ENCODE results near the gene FAAH.

The FAAH gene

DNA sequence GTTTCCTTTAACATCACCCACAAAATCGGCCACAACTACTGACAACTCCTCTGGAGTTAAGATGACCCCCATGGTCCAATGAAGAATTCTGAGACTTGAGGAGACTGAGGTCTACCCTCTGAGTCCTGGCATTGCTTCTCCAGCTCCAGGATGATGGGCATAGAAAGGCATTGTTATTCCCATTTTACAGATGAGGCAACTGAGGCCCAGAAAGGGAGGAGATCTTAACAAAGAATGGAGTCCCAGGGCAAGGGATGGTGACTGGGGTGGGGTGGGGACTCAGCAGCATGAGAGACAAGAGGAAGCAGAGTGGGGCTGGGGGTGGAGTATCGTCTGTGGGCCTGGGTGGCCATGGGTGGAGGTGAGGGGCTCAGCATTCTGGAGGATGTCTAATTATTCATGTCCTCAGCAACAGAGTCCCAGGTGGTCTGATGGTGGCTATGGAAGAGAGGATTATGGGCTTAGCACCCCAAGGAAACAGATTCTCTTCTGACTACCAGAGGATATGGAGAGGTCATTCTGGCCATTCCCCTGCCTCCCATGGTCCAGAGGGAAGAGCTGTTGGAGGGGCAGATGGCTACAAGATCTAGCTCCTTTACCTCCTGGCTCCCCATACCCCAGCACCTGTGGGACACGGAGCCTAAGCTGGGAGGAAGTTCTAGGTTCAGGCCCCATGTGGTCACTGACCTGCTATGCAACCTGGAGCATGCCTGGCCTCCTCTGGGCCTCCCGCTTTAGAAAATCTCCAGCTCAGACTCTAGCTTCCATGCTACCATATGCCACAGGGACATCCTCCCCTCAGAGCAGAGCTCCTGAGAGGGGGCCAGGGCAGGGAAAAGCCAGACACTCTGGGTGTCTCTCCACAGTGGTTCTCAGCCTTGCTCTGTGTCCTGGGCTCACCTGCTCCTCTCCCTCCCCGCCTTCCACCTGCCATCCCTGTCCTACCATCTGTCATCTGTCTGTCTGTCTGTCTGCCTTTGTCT, 58.1 kb downstream of the FAAH start:
- DNase-seq = no peak

DNA sequence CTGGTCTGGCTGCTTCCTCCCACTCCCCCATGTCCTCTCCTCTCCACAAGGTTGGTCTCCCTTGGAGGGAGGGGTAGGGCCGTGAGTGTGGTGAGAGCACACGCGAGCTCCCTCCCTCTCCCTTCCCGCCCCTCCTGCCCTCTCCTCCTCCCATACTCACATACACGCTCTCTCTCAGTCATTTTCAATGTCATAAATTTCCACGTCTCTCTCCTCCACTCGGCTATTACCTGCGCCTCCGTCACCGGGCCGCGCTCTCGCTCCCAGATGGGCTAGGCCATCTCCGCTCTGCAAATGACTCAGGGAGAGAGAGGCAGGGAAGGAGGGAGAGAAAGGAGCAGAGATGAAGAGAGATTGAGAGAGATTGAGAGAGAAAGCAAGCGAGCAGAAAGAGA, 58.8 kb downstream of the FAAH start:
- DNase-seq = no peak

DNA sequence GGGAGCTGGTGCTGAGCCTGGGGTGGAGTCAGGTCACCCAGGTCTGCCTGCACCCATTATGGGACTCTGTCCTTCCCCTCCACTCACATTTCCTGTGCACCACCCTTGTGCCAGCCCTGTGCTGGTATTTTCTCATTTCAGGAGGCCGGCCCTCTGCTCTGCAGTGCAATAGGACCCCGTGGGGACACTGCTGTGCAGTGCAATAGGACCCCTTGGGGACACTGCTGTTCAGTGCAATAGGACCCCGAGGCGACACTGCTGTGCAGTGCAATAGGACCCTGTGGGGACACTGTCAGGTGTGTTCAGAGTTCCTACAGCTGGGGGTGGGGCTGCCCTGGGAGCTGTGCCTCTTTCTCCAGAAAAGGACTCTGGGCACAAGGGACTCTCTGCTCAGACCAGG, 59.3 kb downstream of the FAAH start:
- DNase-seq = no peak

DNA sequence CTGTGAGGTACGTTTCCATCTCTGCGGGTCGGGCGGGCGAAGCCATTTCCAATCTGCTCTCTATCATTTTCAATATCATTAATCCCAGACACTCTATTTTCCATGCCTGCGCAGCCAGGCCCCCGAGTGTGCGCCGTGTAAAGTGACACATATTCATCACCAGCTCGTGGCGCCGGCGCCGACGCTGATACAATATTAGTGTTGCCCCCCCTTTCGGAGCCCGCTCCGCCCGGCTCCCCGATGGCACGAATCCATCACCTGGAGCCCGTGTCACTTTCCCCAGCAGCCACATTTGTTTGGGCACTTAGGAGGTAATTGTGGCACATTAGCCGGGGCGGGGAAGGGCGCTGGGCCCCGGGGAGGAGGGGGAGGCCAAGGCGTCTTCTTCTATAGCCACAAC, 61.8 kb downstream of the FAAH start:
- DNase-seq = no peak

DNA sequence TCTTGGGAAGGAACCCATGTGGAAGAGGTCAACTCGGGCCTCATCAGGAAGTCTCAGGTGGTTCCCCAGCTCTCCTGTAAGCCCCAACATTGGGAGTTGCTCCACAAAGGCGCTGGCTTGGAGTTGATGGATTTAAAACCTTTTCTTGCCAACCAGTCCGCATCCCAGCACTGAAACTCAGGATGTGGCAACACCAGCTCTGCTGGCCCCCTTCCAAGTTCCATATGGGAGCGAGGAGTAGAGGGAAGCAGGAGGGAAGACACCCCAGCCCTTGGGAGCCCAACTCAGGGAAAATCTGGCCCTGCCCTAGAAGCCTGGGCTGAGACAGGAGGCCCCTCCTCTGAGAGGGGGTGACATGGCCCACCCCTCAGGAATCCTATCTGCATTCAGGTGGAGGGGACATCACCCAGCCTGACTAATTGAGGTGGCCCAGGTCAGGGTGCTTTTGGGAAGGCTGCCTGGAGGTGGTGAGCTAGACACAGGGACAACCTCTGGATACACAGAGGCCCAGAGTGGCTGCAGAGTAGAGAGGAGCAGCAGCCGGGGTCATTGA, 62.4 kb downstream of the FAAH start:
- no peak for DNase-seq

DNA sequence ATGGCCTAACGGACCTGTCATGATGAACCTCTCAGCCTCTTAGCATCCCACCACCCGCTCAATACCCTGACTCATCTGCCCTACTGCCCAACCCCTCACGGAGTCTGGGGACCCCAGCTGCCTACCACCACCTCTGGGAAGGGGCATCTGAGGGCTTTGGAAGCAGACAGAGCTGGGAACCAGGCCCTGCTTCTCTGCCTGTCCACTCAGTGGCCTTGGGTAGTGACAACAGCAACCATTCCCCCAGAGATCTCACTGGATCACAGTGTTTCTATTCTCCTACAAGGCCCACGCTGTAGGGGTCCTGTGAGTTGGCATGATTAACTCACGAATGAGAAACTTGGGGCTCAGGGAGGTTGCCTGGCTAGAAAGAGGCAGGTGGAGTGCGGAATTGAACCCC, 63.1 kb downstream of the FAAH start:
- no peak for DNase-seq

DNA sequence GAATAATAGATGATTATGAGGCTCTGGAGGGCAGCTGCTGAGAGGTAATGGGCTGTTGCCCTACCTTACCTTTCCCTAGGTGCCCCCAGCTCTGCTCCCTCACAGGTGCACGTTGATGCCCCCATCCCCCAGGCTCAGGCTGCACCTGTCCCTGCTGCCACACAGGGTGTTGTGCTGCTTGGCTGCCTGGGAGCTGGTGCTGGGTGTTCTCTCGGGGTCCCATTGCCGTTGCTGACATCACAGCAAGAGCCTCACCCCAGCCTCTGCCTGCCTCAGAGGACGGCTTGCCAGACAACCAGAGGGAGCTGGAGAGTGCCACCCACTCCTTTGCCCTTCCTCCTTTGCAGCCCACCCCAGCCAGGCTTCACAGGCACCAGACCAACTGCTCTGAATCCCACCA, 64.1 kb downstream of the FAAH start:
- DNase-seq = no peak

DNA sequence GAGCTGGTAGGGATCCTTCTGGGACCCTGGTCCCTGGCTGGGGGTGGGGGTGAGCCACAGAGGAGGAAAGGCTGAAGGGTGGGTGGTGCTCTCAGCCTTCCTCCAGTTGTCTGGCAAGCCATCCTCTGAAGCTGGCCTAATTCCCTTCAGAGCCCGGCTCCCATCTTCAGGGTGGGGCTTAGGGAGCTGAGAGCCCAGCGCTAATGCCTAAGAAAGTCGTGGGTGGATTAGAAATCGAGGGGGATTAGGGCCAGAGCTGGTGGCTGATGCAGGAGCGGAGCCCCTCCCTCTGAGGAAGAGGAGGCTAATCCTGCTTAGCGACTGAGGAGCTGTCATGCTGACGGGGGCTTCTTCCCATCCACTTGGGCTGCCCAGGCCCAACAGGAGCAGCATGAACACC, 64.7 kb downstream of the FAAH start:
- DNase-seq = no peak

DNA sequence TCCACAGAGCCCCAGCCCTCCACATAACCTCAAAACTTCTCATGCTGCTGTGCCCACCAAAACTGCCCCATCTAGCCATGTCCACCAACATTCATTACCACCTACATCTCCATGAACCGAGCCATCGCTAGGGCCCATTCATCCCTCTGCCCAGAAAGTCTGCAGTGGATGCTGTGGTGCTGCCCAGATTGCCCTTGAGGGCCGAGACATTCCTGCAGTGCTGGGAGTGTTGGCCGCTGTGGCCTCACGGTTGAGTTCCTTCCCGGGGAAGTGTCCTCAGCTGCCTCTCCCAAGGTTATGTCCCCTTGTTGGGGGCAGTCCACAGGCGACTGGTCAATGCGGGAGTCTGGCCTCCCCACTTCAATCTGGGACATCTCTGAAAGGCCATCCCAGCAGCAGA, 65.2 kb downstream of the FAAH start:
- no peak for DNase-seq

DNA sequence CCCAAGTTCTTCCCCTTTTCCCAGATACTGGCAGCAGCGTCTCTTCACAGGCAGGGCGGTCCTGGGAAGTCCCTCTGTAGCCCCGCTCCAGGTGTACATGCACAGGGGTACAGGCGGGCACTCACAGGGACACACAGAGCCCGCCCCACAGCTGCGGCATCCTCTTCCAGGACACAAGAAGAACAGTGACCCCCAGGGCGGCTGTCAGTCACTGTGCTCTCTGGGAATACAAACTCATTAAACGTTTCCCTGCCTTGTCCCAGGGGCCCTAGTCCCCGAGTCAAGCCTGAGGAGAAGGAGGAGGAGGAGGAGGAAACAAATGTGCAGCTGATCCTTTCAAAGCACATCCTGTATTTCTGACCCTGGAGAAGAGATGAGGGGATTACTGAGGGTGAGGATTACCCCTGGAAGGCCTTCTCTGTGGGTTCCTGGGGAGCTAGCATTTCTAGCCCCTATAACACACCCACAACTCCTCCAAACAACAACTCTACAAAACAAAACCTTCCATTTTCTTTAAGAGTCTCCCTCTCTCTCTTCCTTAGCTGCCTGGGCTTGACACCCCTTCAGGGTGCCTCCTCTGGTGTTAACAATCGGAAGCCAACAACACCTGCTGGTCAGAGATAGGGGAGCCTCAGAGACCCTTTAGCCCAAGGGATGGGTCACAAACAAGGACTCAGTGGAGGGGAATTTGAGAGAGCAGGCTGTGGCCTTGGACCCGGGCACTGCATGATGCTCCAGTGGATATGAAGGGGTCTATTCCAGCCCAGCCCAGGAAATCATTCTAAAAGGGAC, 67.1 kb downstream of the FAAH start:
- DNase-seq = no peak

DNA sequence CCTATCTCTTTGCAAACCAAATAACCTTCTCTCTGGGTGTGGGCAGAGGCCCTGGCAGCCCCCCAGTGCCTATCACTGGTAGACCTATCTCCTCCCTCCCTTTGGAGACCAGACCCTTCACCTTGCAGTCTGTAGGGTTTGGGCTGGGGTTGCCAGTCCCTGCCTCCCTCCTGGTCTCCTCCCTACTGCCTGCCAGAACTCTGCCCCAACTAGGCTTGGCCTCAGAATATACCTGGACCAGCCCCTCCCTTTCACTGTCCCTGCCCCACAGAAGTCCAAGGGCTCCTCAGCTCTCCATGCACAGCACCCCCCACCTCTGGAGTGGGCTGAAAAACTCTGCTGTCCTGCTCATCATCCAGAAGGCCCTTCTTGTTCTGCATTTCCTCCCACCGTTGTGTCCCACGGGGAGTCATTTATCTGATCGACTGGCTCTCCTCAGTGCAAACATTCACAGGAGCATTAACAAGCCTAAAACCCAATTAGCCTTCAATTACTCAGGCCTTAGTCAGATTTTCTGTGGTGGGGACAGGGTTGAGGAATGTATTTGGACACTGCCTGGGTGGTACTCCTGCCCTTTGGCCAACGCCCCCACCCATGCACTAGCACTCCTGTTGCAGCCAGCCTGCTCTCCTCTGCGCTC, 67.8 kb downstream of the FAAH start:
- DNase-seq = no peak
